H9 (cell line): ENCODE measurements around the gene ST3GAL6. TPM values are rescaled to one million over a fixed set of nuclear protein-coding genes. Genes with fewer than 3 reads are reported as not detected.

Experiments
- DNase-seq: peaks from one replicate; pipeline ENCODE4 v3.0.0-alpha.2; 2017
- H2AFZ ChIP-seq: one replicate; pipeline ENCODE4 v1.6.1; 2013; ENCODE audit warnings: mild to moderate bottlenecking, low read length, control low read depth, moderate library complexity
- H2AK5ac ChIP-seq: 2 replicates; pipeline ENCODE4 v1.6.1; 2013; ENCODE audit warnings: low read length, control low read depth, mixed read lengths; ENCODE audit not compliant: insufficient read length
- H2BK120ac ChIP-seq: one replicate; pipeline ENCODE4 v1.6.1; 2013; ENCODE audit warnings: low read depth, mild to moderate bottlenecking, low read length, control low read depth, inconsistent platforms; ENCODE audit not compliant: poor library complexity, severe bottlenecking
- H2BK12ac ChIP-seq: 2 replicates; pipeline ENCODE4 v1.6.1; 2013; ENCODE audit warnings: low read length, control low read depth, mixed read lengths, low read depth; ENCODE audit not compliant: insufficient read length
- H2BK15ac ChIP-seq: 2 replicates; pipeline ENCODE4 v1.6.1; 2013; ENCODE audit warnings: low read depth, low read length, control low read depth
- H2BK20ac ChIP-seq: one replicate; pipeline ENCODE4 v1.6.1; 2013; ENCODE audit warnings: low read depth, mild to moderate bottlenecking, low read length, control low read depth, inconsistent platforms; ENCODE audit not compliant: poor library complexity, severe bottlenecking
- H2BK5ac ChIP-seq: 2 replicates; pipeline ENCODE4 v1.6.1; 2013; ENCODE audit warnings: low read length, control low read depth, mixed read lengths; ENCODE audit not compliant: insufficient read length
- H3K14ac ChIP-seq: 2 replicates; pipeline ENCODE4 v1.6.1; 2013; ENCODE audit warnings: low read length, control low read depth; ENCODE audit not compliant: insufficient read depth
- H3K18ac ChIP-seq: 2 replicates; pipeline ENCODE4 v1.6.1; 2013; ENCODE audit warnings: low read depth, mild to moderate bottlenecking, mixed read lengths, low read length, control low read depth; ENCODE audit not compliant: insufficient read length
- H3K23ac ChIP-seq: 2 replicates; pipeline ENCODE4 v1.6.1; 2013; ENCODE audit warnings: low read length, control low read depth, mixed read lengths, low read depth; ENCODE audit not compliant: insufficient read length
- H3K23me2 ChIP-seq: 2 replicates; pipeline ENCODE4 v1.6.1; 2013; ENCODE audit warnings: low read depth, mild to moderate bottlenecking, mixed read lengths, low read length, control low read depth; ENCODE audit not compliant: insufficient read length, poor library complexity, severe bottlenecking
- H3K27ac ChIP-seq: 2 replicates; pipeline ENCODE4 v1.5.1; 2013; ENCODE audit warnings: low read length, control low read depth, mixed read lengths, low read depth; ENCODE audit not compliant: insufficient read length
- H3K27me3 ChIP-seq: 2 replicates; pipeline ENCODE4 v1.6.1; 2013; ENCODE audit warnings: low read length, control low read depth, inconsistent platforms; ENCODE audit not compliant: insufficient read depth
- H3K4ac ChIP-seq: 2 replicates; pipeline ENCODE4 v1.6.1; 2013; ENCODE audit warnings: low read depth, mild to moderate bottlenecking, control low read depth, inconsistent platforms, low read length, moderate library complexity
- H3K4me1 ChIP-seq: 2 replicates; pipeline ENCODE4 v1.6.1; 2013; ENCODE audit warnings: low read length, control low read depth, inconsistent platforms; ENCODE audit not compliant: insufficient read depth
- H3K4me2 ChIP-seq: 2 replicates; pipeline ENCODE4 v1.6.1; 2013; ENCODE audit warnings: low read length, control low read depth, mixed read lengths; ENCODE audit not compliant: insufficient read length, insufficient read depth
- H3K56ac ChIP-seq: 2 replicates; pipeline ENCODE4 v1.6.1; 2013; ENCODE audit warnings: low read depth, mild to moderate bottlenecking, mixed read lengths, low read length, control low read depth; ENCODE audit not compliant: insufficient read length
- H3K79me1 ChIP-seq: 2 replicates; pipeline ENCODE4 v1.6.1; 2013; ENCODE audit warnings: low read depth, mild to moderate bottlenecking, moderate library complexity, low read length, control low read depth, inconsistent platforms; ENCODE audit not compliant: insufficient read depth, poor library complexity, severe bottlenecking
- H3K79me2 ChIP-seq: 2 replicates; pipeline ENCODE4 v1.6.1; 2013; ENCODE audit warnings: low read length, control low read depth, inconsistent platforms; ENCODE audit not compliant: insufficient read depth
- H3K9ac ChIP-seq: 2 replicates; pipeline ENCODE4 v1.6.1; 2013; ENCODE audit warnings: low read length, control low read depth, mixed read lengths; ENCODE audit not compliant: insufficient read length; ENCODE audit errors: extremely low read depth
- H3K9me3 ChIP-seq: one replicate; pipeline ENCODE4 v1.6.1; 2013; ENCODE audit warnings: low read depth, low read length, inconsistent platforms; ENCODE audit not compliant: control insufficient read depth
- H3T11ph ChIP-seq: one replicate; pipeline ENCODE4 v1.6.1; 2013; ENCODE audit warnings: mild to moderate bottlenecking, low read length, control low read depth, inconsistent platforms
- H4K20me1 ChIP-seq: one replicate; pipeline ENCODE4 v1.6.1; 2013; ENCODE audit not compliant: control insufficient read depth, insufficient read length, insufficient read depth
- H4K5ac ChIP-seq: 2 replicates; pipeline ENCODE4 v1.6.1; 2013; ENCODE audit warnings: low read depth, mild to moderate bottlenecking, mixed read lengths, low read length, control low read depth; ENCODE audit not compliant: insufficient read length
- H4K8ac ChIP-seq: replicated peaks from 2 replicates; pipeline ENCODE4 v1.6.1; 2013; ENCODE audit warnings: low read length, control low read depth, mixed read lengths, low read depth; ENCODE audit not compliant: insufficient read length
- H4K91ac ChIP-seq: 2 replicates; pipeline ENCODE4 v1.6.1; 2013; ENCODE audit warnings: low read depth, mild to moderate bottlenecking, moderate library complexity, mixed read lengths, low read length, control low read depth; ENCODE audit not compliant: insufficient read length
- H3K27ac Mint-ChIP-seq, 3 experiments: 2 replicates in 2 of 3; 3 replicates in 1 of 3; pipeline ENCODE4 v1.8.0; 2020 to 2021; ENCODE audit warnings: mixed read lengths in 3 of 3, mild to moderate bottlenecking in 1 of 3, moderate library complexity in 1 of 3
- H3K27me3 Mint-ChIP-seq: 2 replicates; pipeline ENCODE4 v1.8.0; 2021; ENCODE audit warnings: low read depth, mild to moderate bottlenecking, moderate library complexity, mixed read lengths
- H3K36me3 Mint-ChIP-seq, 3 experiments: 2 replicates in 2 of 3; 3 replicates in 1 of 3; pipeline ENCODE4 v1.8.0; 2020 to 2021; ENCODE audit warnings: low read depth in 3 of 3, mixed read lengths in 3 of 3; ENCODE audit not compliant: insufficient read depth in 1 of 3
- H3K4me1 Mint-ChIP-seq, 2 experiments: 2 replicates each; pipeline ENCODE4 v1.8.0; 2020; ENCODE audit warnings: mixed read lengths in 2 of 2
- H3K4me3 Mint-ChIP-seq, 2 experiments: 2 replicates in 1 of 2; 3 replicates in 1 of 2; pipeline ENCODE4 v1.8.0; 2020 to 2021; ENCODE audit warnings: mild to moderate bottlenecking in 2 of 2, mixed read lengths in 2 of 2, moderate library complexity in 1 of 2
- H3K9me3 Mint-ChIP-seq, 2 experiments: 2 replicates in 1 of 2; 3 replicates in 1 of 2; pipeline ENCODE4 v1.8.0; 2020; ENCODE audit warnings: mild to moderate bottlenecking in 2 of 2, mixed read lengths in 2 of 2, moderate library complexity in 1 of 2
- CTCF ChIP-seq: fragments of 200-600 bp; sonication (generic); conservative IDR thresholded peaks from 3 replicates; pipeline ENCODE4 v1.8.0; 2021; ENCODE audit warnings: antibody characterized with exemption, mild to moderate bottlenecking
- WGBS: extraction: QIAGEN DNeasy Blood & Tissue Kit; methylation state at CpG from one replicate; pipeline ENCODE4 v1.1.7; 2013; ENCODE audit warnings: missing lambda C conversion rate, low lambda C conversion rate, mixed read lengths; ENCODE audit not compliant: insufficient read length; ENCODE audit errors: extremely low coverage; 5-methylcytosine and 5-hydroxymethylcytosine counted together
- total RNA-seq: library from RNA; stranded (reverse); gene quantifications from 2 replicates; pipeline ENCODE4 v1.2.1, GENCODE V29; 2021

ST3GAL6 gene
- total RNA-seq, 1 experiment from 2014 or later = 6.4 TPM

GRCh38 chr3:98730886-98731537 is 32.1 kb upstream of the ST3GAL6 start:
- H3K4me3 Mint-ChIP-seq = peak overlapping the region; percentile 77 to 88; a peak in 2 of 5 replicates
- Histone ChIP-seq H2AK5ac (no peak overlapping the region), H3T11ph (no peak overlapping the region), H4K5ac (no peak overlapping the region), H3K9ac (no peak overlapping the region), H3K4me2 (no peak overlapping the region), H3K23ac (no peak overlapping the region), H4K91ac (no peak overlapping the region), H2BK20ac (no peak overlapping the region), H3K4ac (no peak overlapping the region), H3K56ac (no peak overlapping the region), H2BK5ac (no peak overlapping the region), H3K79me1 (no peaks in the 10 kb centered on the region), H3K27ac (no peak overlapping the region), H3K23me2 (peaks cover 21% of the 10 kb centered on the region), H2BK12ac (no peak overlapping the region), H3K9me3 (no peaks in the 10 kb centered on the region), H3K27me3 (peaks cover 10% of the 10 kb centered on the region; the same call in 1 of the 2 replicates), H3K4me1 (no peaks in the 10 kb centered on the region), H2AFZ (no peak overlapping the region), H3K79me2 (no peaks in the 10 kb centered on the region), H4K8ac (no peak overlapping the region), H2BK120ac (no peak overlapping the region), H3K18ac (no peak overlapping the region), H2BK15ac (no peak overlapping the region), H3K14ac (no peak overlapping the region), H4K20me1 (no peaks in the 10 kb centered on the region)
- peaks cover 25 to 37% of the 10 kb centered on the region in 2 experiments for H3K4me1 Mint-ChIP-seq
- H3K27ac Mint-ChIP-seq = no peak overlapping the region
- no peak for TF ChIP-seq CTCF
- WGBS = no CpG with 5 or more reads among the region's 19 CpGs
- H3K9me3 Mint-ChIP-seq = no peaks in the 10 kb centered on the region; a peak in 1 of 5 replicates
- no peak for DNase-seq
- no peaks in the 10 kb centered on the region for H3K36me3 Mint-ChIP-seq
- H3K27me3 Mint-ChIP-seq = peaks cover 48% of the 10 kb centered on the region
